Spleen (tissue), 11 donors: ENCODE measurements around the gene SLF1. TPM values are rescaled to one million over a fixed set of nuclear protein-coding genes. Genes with fewer than 3 reads are reported as not detected.

ENCODE experiments used
- DNase-seq: peaks from one replicate; pipeline ENCODE4 v3.0.0-alpha.2; 2020
- H3K27ac ChIP-seq, 8 donors: fragments of 200-600 bp; sonication (generic) in 7 of 8; 1 replicate in 4 of 8; 2 replicates in 4 of 8; pipeline versions ENCODE4 v1.5.0 to v1.8.0; 2016 to 2021; ENCODE audit warnings: inconsistent platforms in 4 of 8, mild to moderate bottlenecking in 4 of 8, moderate library complexity in 1 of 8
- H3K27me3 ChIP-seq, 7 donors: fragments of 200-600 bp; sonication (generic) in 6 of 7; replicated peaks in 1 of 7; 1 replicate in 4 of 7; 2 replicates in 3 of 7; pipeline versions ENCODE4 v1.5.0 to v1.8.0; 2016 to 2021; ENCODE audit warnings: inconsistent platforms in 3 of 7, mild to moderate bottlenecking in 1 of 7
- H3K36me3 ChIP-seq, 6 donors: fragments of 200-600 bp; sonication (generic) in 5 of 6; 1 replicate in 4 of 6; 2 replicates in 2 of 6; pipeline versions ENCODE4 v1.5.0 to v1.8.0; 2016 to 2021; ENCODE audit warnings: inconsistent platforms in 2 of 6
- H3K4me1 ChIP-seq, 6 donors: fragments of 200-600 bp; sonication (generic) in 5 of 6; 1 replicate in 3 of 6; 2 replicates in 3 of 6; pipeline versions ENCODE4 v1.5.0 to v1.8.0; 2016 to 2021; ENCODE audit warnings: inconsistent platforms in 3 of 6
- H3K4me3 ChIP-seq, 8 donors: fragments of 200-600 bp; sonication (generic) in 7 of 8; 1 replicate in 4 of 8; 2 replicates in 4 of 8; pipeline versions ENCODE4 v1.5.0 to v1.8.0; 2016 to 2021; ENCODE audit warnings: inconsistent platforms in 4 of 8, mild to moderate bottlenecking in 4 of 8, moderate library complexity in 2 of 8
- H3K9me3 ChIP-seq, 8 donors: fragments of 200-600 bp; sonication (generic) in 7 of 8; 1 replicate in 4 of 8; 2 replicates in 4 of 8; pipeline versions ENCODE4 v1.5.0 to v1.8.0; 2016 to 2021; ENCODE audit warnings: inconsistent platforms in 4 of 8
- POLR2A ChIP-seq, 3 donors: fragments of 450-650 bp; IDR thresholded peaks; one replicate each; pipeline ENCODE4 v1.5.1; 2017; ENCODE audit warnings: antibody characterized with exemption in 3 of 3, mild to moderate bottlenecking in 1 of 3
- POLR2AphosphoS5 ChIP-seq, 3 donors: sonication (generic); formaldehyde crosslinking; IDR thresholded peaks; one replicate each; pipeline ENCODE4 v1.5.1; 2017; ENCODE audit warnings: antibody characterized with exemption in 3 of 3
- WGBS, 5 donors: extraction: QIAGEN DNeasy Blood & Tissue Kit in 3 of 5; methylation state at CpG; one replicate each; pipeline versions ENCODE4 v1.1.5 to v1.1.7; 2013 to 2018; 5-methylcytosine and 5-hydroxymethylcytosine counted together
- intact Hi-C: fragments of 100-400 bp; cut with DNase I; formaldehyde crosslinking; loops from one replicate; pipeline ENCODE4 v1.15.0; 2023; ENCODE audit warnings: low total_unique reads
- polyA plus RNA-seq, 3 donors: library from polyadenylated mRNA; stranded (reverse); fragments of 200-250 nt; gene quantifications; one replicate each; pipeline ENCODE4 v1.2.1, GENCODE V29; 2013
- total RNA-seq, 7 donors: library from RNA; depleted of rRNA in 3 of 7; stranded (reverse); fragments of >200 nt in 3 of 7; fragmentation: NEBNext Ultra II Directional in 4 of 7; extraction: Animal tissue kit (Norgen Biotek cat#: 25700) in 4 of 7; gene quantifications; one replicate each; pipeline versions ENCODE4 v1.1.0 to v1.2.1, GENCODE V29; 2016 to 2021
- TF ChIP-seq, protein P1 (sequence below), 11 experiments: fragments of 200-600 bp in 7 of 11; fragments of 450-650 bp in 4 of 11; sonication (generic) in 4 of 11; IDR thresholded peaks in 8 of 11; conservative IDR thresholded peaks in 3 of 11; 1 replicate in 7 of 11; 2 replicates in 4 of 11; pipeline versions ENCODE4 v1.4.0 to v1.8.0; 2016 to 2021; ENCODE audit warnings: antibody characterized with exemption in 11 of 11, inconsistent platforms in 4 of 11, mild to moderate bottlenecking in 1 of 11
- donor health status: healthy with polysubstance abuse.
- donor health status: DM: no; HTN: no; CAD: no; lungs with moderate emphysema.
- donor health status: DM: no; HTN: no; CAD: no.
- donor health status: Bipolar disorder and iron deficiency.
- donor health status: healthy.
- donor health status: DM: no; HTN: no; CAD: no.
- donor health status: DM: yes; HTN: yes; CAD: no.

The SLF1 gene
- total and polyA plus RNA-seq, 10 donors, result 5.0 to 18.7 (median 9.9) TPM

DNA sequence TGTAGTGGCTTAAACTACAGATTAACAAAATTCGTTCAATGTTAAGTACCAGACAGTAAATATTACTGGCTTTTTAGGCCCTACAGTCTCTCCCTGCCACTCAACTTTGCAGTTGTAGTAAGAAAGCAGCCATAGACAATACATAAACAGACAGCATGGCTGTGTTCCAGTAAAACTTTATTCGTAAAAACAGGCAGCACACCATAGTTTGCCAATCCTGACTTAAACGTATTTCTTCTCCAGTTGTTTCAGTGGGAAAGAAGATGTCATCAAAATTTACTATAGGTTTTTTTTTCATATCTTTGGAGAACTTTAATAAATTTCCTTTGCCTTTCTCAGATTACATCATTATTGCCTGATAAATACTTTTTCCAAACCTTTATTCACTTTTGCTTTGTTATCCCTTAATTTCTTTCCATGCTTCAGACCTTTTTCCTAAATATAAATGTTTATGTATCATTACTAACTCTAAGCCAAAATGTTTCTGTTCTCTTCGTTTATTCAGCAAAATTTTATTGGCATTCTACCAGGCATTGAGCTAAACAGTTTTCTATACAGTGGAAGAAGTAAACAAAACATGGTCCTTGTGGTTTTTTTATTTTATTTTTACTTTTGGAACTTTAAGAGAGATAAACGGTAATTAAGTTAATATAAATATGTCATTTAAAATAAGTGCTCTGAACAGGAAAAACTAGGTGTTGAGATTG lies 64.5 kb downstream of the SLF1 start:
- no peak overlapping the region for H3K27ac ChIP-seq
- no peaks in the 10 kb centered on the region for H3K27me3 ChIP-seq
- no peak for DNase-seq
- no peaks in the 10 kb centered on the region for H3K4me1 ChIP-seq
- TF ChIP-seq POLR2A (IDR thresholded peaks at IDR 0.05) (no peak), POLR2AphosphoS5 (IDR thresholded peaks at IDR 0.05) (no peak)
- TF ChIP-seq, protein P1, sequence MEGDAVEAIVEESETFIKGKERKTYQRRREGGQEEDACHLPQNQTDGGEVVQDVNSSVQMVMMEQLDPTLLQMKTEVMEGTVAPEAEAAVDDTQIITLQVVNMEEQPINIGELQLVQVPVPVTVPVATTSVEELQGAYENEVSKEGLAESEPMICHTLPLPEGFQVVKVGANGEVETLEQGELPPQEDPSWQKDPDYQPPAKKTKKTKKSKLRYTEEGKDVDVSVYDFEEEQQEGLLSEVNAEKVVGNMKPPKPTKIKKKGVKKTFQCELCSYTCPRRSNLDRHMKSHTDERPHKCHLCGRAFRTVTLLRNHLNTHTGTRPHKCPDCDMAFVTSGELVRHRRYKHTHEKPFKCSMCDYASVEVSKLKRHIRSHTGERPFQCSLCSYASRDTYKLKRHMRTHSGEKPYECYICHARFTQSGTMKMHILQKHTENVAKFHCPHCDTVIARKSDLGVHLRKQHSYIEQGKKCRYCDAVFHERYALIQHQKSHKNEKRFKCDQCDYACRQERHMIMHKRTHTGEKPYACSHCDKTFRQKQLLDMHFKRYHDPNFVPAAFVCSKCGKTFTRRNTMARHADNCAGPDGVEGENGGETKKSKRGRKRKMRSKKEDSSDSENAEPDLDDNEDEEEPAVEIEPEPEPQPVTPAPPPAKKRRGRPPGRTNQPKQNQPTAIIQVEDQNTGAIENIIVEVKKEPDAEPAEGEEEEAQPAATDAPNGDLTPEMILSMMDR (IDR thresholded peaks at IDR 0.05 in 8 of 11, conservative IDR thresholded peaks at IDR 0.05 in 3 of 11), result no peak
- H3K4me3 ChIP-seq, result no peak overlapping the region
- H3K36me3 ChIP-seq, result peaks cover 0 to 87% (median 21%) of the 10 kb centered on the region in 6 donors
- H3K9me3 ChIP-seq, result no peaks in the 10 kb centered on the region
- intact Hi-C loops, result no loop called here
- WGBS, 5 donors, result 88 to 91% (median 88%) methylated on average over 5 of the region's 5 CpGs

DNA sequence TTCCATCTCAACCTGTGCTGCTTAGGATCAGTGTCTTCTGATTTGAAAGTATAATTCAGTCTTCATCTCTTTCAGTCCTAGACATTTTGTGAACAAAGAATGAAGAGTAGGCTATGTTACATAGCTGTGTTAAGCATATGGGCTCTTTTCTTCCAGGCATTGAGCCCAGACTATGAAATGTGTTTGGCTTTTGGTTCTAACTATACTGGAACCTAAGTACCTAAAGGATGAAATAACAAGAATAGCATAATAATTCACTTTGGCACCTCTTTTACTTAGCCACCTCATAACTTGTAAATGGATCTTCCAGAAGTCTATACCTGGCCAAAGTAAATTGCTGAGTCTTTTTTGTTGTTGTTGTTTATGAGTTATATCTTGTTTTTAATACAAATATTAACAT lies 71.4 kb downstream of the SLF1 start:
- Histone ChIP-seq H3K9me3 (no peaks in the 10 kb centered on the region), H3K4me1 (peaks cover 0 to 17% (median 5%) of the 10 kb centered on the region in 6 donors), H3K27me3 (no peaks in the 10 kb centered on the region), H3K36me3 (peaks cover 0 to 81% (median 26%) of the 10 kb centered on the region in 6 donors), H3K4me3 (no peak overlapping the region), H3K27ac (no peak overlapping the region)
- no peak for TF ChIP-seq POLR2A (IDR thresholded peaks at IDR 0.05)
- no peak for TF ChIP-seq POLR2AphosphoS5 (IDR thresholded peaks at IDR 0.05)
- TF ChIP-seq, protein P1 (IDR thresholded peaks at IDR 0.05 in 8 of 11, conservative IDR thresholded peaks at IDR 0.05 in 3 of 11), result no peak
- DNase-seq, result no peak
- intact Hi-C loops, result loop anchor here (10.0 kb wide), 1 partner anchor 165 kb away; no protein-coding TSS in a partner anchor

DNA sequence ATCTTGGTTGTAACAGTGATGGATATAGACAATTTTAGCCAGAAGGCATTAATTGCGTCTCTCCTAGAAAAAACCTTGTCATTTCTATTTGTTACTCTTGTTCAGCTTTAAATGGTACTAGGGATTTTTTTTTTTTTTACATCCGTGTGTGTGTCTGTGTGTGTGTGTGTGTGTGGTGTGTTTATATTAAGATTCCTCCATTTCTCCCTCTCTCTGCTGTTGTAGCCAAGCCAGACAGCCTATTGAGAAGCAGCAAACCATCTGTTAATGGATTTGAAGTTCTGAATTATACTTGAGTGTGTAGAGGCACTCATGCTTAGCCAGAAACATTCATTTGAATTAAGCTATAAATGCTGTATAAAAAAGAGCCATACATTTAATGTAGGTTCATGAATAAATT lies 72.3 kb downstream of the SLF1 start:
- Histone ChIP-seq H3K4me3 (no peak overlapping the region), H3K27me3 (no peaks in the 10 kb centered on the region), H3K36me3 (peaks cover 0 to 79% (median 26%) of the 10 kb centered on the region in 6 donors), H3K9me3 (no peaks in the 10 kb centered on the region), H3K4me1 (peaks cover 0 to 17% (median 5%) of the 10 kb centered on the region in 6 donors), H3K27ac (no peak overlapping the region)
- intact Hi-C loops, result loop anchor here (10.0 kb wide), 1 partner anchor 166 kb away; no protein-coding TSS in a partner anchor
- 78 to 89% (median 82%) methylated on average over 2 of the region's 2 CpGs for WGBS, 5 donors
- DNase-seq, result no peak
- TF ChIP-seq POLR2AphosphoS5 (IDR thresholded peaks at IDR 0.05), result no peak
- no peak for TF ChIP-seq POLR2A (IDR thresholded peaks at IDR 0.05)
- TF ChIP-seq, protein P1 (IDR thresholded peaks at IDR 0.05 in 8 of 11, conservative IDR thresholded peaks at IDR 0.05 in 3 of 11), result no peak

DNA sequence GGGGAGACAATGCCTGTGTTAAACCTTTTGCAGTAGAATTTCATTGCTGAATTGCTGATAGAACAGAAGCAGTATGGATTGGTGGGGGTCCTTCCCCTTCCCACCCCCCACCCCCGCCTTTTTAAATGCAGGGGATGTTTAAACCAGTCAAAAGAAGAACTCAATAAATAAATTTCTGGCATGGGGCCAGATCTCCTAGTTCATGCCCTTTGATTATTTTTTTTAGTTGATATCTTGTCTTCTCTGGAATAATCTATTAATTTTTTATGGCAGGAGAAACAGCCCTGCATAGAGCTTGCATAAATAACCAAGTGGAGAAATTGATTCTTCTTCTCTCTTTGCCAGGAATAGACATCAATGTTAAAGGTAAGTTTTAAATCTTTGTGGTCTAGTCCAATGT lies 72.8 kb downstream of the SLF1 start:
- DNase-seq, result no peak
- intact Hi-C loops, result loop anchor here (10.0 kb wide), 1 partner anchor 166 kb away; no protein-coding TSS in a partner anchor
- H3K27me3 ChIP-seq, result no peaks in the 10 kb centered on the region
- WGBS, 5 donors, result 80 to 97% (median 89%) methylated on average over 1 of the region's 1 CpG
- H3K9me3 ChIP-seq, result no peaks in the 10 kb centered on the region
- peaks cover 0 to 17% (median 5%) of the 10 kb centered on the region in 6 donors for H3K4me1 ChIP-seq
- TF ChIP-seq, protein P1 (IDR thresholded peaks at IDR 0.05 in 8 of 11, conservative IDR thresholded peaks at IDR 0.05 in 3 of 11), result no peak
- TF ChIP-seq POLR2AphosphoS5 (IDR thresholded peaks at IDR 0.05), result no peak
- no peak overlapping the region for H3K27ac ChIP-seq
- H3K4me3 ChIP-seq, result no peak overlapping the region
- peaks cover 0 to 79% (median 26%) of the 10 kb centered on the region in 6 donors for H3K36me3 ChIP-seq
